ENCODE data around the gene MUTYH.
"Not testable (repeated sequence)": the region's sequence is repeated elsewhere in the genome, so short reads cannot be mapped to it uniquely, and the experiment has no call there.

MUTYH gene

GRCh38 chr1:45339789-45340558, at the start of gene MUTYH, which contains the start of gene TOE1:
TSS of gene MUTYH (minus strand) at chr1:45340440. CDS start at chr1:45334505, 5,935 bp downstream.
TSS of gene TOE1 (plus strand) at chr1:45340170. CDS start at chr1:45340253, 83 bp downstream.
- DNase-seq (ENCODE audit: low spot score): peak; percentile 95

GRCh38 chr1:45386219-45386618, 46.0 kb upstream of the MUTYH start:
- DNase-seq (ENCODE audit: low spot score): no peak

- DNase-seq (ENCODE audit: low spot score): no peak
Measured at GRCh38 chr1:45385302-45385701, 45.1 kb upstream of the MUTYH start.

GRCh38 chr1:45384213-45384612, 44.0 kb upstream of the MUTYH start:
- DNase-seq (ENCODE audit: low spot score): not testable (repeated sequence)

- no peak for DNase-seq (ENCODE audit: low spot score)
Measured at GRCh38 chr1:45383191-45383590, 43.0 kb upstream of the MUTYH start.

GRCh38 chr1:45381243-45381642, 41.0 kb upstream of the MUTYH start:
- peak; percentile 12 for DNase-seq (ENCODE audit: low spot score)

- no peak for DNase-seq (ENCODE audit: low spot score)
Measured at GRCh38 chr1:45380730-45381129, 40.5 kb upstream of the MUTYH start.

- no peak for DNase-seq (ENCODE audit: low spot score)
Measured at GRCh38 chr1:45380125-45380524, 39.9 kb upstream of the MUTYH start.

GRCh38 chr1:45379524-45379923, 39.3 kb upstream of the MUTYH start:
- DNase-seq (ENCODE audit: low spot score): no peak

- DNase-seq (ENCODE audit: low spot score): no peak
Measured at GRCh38 chr1:45378184-45378583, 37.9 kb upstream of the MUTYH start.

- DNase-seq (ENCODE audit: low spot score): peak; percentile 9
Measured at GRCh38 chr1:45375104-45376090, 35.2 kb upstream of the MUTYH start.

GRCh38 chr1:45373573-45373972, 33.3 kb upstream of the MUTYH start:
- no peak for DNase-seq (ENCODE audit: low spot score)

GRCh38 chr1:45370575-45370974, 30.3 kb upstream of the MUTYH start:
- DNase-seq (ENCODE audit: low spot score): no peak

GRCh38 chr1:45365051-45365450, 24.8 kb upstream of the MUTYH start:
- no peak for DNase-seq (ENCODE audit: low spot score)

GRCh38 chr1:45364294-45364693, 24.1 kb upstream of the MUTYH start:
- no peak for DNase-seq (ENCODE audit: low spot score)

GRCh38 chr1:45360981-45361380, 20.7 kb upstream of the MUTYH start:
- peak; percentile 64 for DNase-seq (ENCODE audit: low spot score)

GRCh38 chr1:45359882-45360513, 19.8 kb upstream of the MUTYH start:
- DNase-seq (ENCODE audit: low spot score): no peak

GRCh38 chr1:45356186-45356585, 15.9 kb upstream of the MUTYH start:
- no peak for DNase-seq (ENCODE audit: low spot score)

GRCh38 chr1:45355683-45356082, 15.4 kb upstream of the MUTYH start:
- no peak for DNase-seq (ENCODE audit: low spot score)

GRCh38 chr1:45354838-45355237, 14.6 kb upstream of the MUTYH start:
- DNase-seq (ENCODE audit: low spot score): no peak

GRCh38 chr1:45353685-45354084, 13.4 kb upstream of the MUTYH start:
- no peak for DNase-seq (ENCODE audit: low spot score)

- no peak for DNase-seq (ENCODE audit: low spot score)
Measured at GRCh38 chr1:45351508-45351907, 11.3 kb upstream of the MUTYH start.

Data from hepatic stellate cell (primary cell).